NCI-H345 (cell line): ENCODE measurements around the gene NPHP4.
"Not testable (repeated sequence)": the region's sequence is repeated elsewhere in the genome, so short reads cannot be mapped to it uniquely, and the experiment has no call there.

Experiments
- DNase-seq: peaks from one replicate; lab custom pipeline; 2025; lab: John Stamatoyannopoulos, UW

The NPHP4 gene

GRCh38 chr1:5934058-5934884, 58.0 kb downstream of the NPHP4 start:
- no peak for DNase-seq

- no peak for DNase-seq
Observed at GRCh38 chr1:5933676-5934057, 58.6 kb downstream of the NPHP4 start.

- DNase-seq = no peak
Observed at GRCh38 chr1:5933050-5933449, 59.2 kb downstream of the NPHP4 start.

GRCh38 chr1:5928714-5929400, 63.4 kb downstream of the NPHP4 start:
- no peak for DNase-seq

- DNase-seq = no peak
Observed at GRCh38 chr1:5927506-5928370, 64.5 kb downstream of the NPHP4 start.

GRCh38 chr1:5926686-5927435, 65.4 kb downstream of the NPHP4 start:
- DNase-seq = no peak

GRCh38 chr1:5922700-5923330, 69.4 kb downstream of the NPHP4 start:
- not testable (repeated sequence) for DNase-seq

GRCh38 chr1:5921671-5922070, 70.6 kb downstream of the NPHP4 start:
- no peak for DNase-seq

- DNase-seq = no peak
Observed at GRCh38 chr1:5921129-5921528, 71.1 kb downstream of the NPHP4 start.

GRCh38 chr1:5920201-5920600, 72.0 kb downstream of the NPHP4 start:
- DNase-seq = no peak

GRCh38 chr1:5918275-5918649, 74.0 kb downstream of the NPHP4 start:
- DNase-seq = no peak

GRCh38 chr1:5917591-5918274, 74.5 kb downstream of the NPHP4 start:
- no peak for DNase-seq

- DNase-seq = no peak
Observed at GRCh38 chr1:5917281-5917590, 75.0 kb downstream of the NPHP4 start.

- no peak for DNase-seq
Observed at GRCh38 chr1:5916572-5917280, 75.5 kb downstream of the NPHP4 start.

GRCh38 chr1:5915587-5916571, 76.3 kb downstream of the NPHP4 start:
- DNase-seq = no peak

GRCh38 chr1:5914676-5915365, 77.4 kb downstream of the NPHP4 start:
- no peak for DNase-seq

- DNase-seq = no peak
Observed at GRCh38 chr1:5913876-5914275, 78.3 kb downstream of the NPHP4 start.

- no peak for DNase-seq
Observed at GRCh38 chr1:5913078-5913845, 79.0 kb downstream of the NPHP4 start.
